ENCODE measurements around the gene NECTIN2.
"Not testable (repeated sequence)": the region's sequence is repeated elsewhere in the genome, so short reads cannot be mapped to it uniquely, and the experiment has no call there.

The NECTIN2 gene

GRCh38 chr19:44851427-44851826 lies 5.3 kb downstream of the NECTIN2 start:
- DNase-seq (ENCODE audit: low read depth) = no peak

DNA sequence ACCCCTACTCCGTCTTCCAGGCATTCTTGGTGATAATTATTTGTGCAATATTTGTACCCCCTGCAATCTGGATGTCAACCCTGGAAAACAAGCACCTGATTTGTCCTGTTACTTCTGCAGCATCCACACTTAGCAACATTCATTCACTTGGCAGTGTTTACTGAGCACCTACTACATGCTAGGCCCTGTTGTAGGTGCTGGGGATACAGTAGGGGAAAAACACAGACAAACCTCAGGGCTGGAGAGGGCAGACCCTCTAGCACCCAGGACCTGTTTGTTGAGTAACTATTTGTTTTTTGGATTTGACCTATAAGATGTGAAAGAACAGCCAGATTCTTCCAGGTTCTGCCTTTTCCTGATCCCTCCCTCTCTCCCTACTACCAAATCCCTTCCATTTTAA lies 9.5 kb downstream of the NECTIN2 start:
- DNase-seq (ENCODE audit: low read depth) = no peak

- no peak for DNase-seq (ENCODE audit: low read depth)
Measured at GRCh38 chr19:44856421-44857083, 10.5 kb downstream of the NECTIN2 start.

- no peak for DNase-seq (ENCODE audit: low read depth)
Measured at GRCh38 chr19:44857837-44858236, 11.7 kb downstream of the NECTIN2 start.

DNA sequence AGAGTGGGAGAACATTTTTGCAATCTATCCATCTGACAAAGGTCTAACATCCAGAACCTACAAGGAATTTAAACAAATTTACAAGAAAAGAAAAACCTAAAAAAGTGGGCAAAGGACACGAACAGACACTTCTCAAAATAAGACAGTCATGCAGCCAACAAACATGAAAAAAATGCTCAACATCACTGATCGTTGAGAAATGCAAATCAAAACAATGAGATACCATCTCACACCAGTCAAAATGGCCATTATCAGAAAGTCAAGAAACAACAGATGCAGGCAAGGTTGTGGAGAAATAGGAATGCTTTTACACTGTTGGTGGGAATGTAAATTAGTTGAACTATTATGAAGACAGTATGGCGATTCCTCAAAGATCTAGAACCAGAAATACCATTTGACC lies 15.5 kb downstream of the NECTIN2 start:
- DNase-seq (ENCODE audit: low read depth) = not testable (repeated sequence)

- no peak for DNase-seq (ENCODE audit: low read depth)
Measured at GRCh38 chr19:44863990-44864389, 17.9 kb downstream of the NECTIN2 start.

DNA sequence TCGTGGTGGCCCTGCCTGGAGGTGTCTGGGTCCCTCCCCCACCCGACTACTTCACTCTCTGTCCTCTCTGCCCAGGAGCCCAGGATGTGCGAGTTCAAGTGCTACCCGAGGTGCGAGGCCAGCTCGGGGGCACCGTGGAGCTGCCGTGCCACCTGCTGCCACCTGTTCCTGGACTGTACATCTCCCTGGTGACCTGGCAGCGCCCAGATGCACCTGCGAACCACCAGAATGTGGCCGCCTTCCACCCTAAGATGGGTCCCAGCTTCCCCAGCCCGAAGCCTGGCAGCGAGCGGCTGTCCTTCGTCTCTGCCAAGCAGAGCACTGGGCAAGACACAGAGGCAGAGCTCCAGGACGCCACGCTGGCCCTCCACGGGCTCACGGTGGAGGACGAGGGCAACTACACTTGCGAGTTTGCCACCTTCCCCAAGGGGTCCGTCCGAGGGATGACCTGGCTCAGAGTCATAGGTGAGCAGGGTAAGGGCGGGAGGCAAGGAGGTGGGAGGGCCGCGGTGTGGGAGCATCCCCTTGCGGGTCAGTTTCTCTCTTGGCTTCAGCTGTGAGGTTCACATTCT lies 19.2 kb downstream of the NECTIN2 start:
- DNase-seq (ENCODE audit: low read depth) = no peak

DNA sequence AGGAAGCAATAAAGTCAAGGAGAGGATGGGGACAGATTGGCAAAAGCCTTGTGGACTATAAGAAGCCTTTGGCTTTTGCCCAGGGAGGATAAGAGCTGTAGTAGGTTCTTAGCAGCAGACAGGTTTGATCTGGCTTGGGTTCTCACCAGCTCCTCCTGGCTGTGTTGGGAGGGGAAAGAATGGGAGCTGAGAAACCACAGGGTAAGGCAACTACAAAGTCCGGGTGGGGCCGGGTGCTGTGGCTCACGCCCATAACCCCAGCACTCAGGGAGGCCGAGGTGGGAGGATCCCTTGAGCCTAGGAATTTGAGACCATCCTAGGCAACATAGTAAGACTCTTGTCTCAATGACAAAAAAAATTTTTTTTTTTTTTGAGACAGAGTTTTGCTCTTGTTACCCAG lies 20.6 kb downstream of the NECTIN2 start:
- DNase-seq (ENCODE audit: low read depth) = no peak

- DNase-seq (ENCODE audit: low read depth) = no peak
Measured at GRCh38 chr19:44867578-44867977, 21.5 kb downstream of the NECTIN2 start.

- no peak for DNase-seq (ENCODE audit: low read depth)
Measured at GRCh38 chr19:44869733-44870470, 23.8 kb downstream of the NECTIN2 start.

GRCh38 chr19:44871809-44872208 lies 25.7 kb downstream of the NECTIN2 start:
- no peak for DNase-seq (ENCODE audit: low read depth)

DNA sequence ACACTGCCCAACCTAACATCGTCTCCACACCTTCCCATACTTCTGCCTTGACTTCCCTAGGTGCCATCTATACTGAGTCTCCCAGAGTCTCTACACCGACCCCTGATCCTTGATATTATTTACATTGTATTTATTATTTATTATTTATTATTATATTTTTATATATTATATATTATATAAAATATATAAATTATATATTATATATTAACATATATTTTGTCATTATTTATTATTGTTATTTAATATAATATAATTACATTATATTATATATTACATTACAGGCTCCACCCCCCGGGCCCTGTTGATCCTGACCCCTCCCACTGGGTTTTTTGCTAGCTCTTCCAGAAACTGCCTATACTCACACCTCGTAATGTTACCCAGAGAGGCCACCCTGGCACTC lies 26.6 kb downstream of the NECTIN2 start:
- DNase-seq (ENCODE audit: low read depth) = no peak

DNA sequence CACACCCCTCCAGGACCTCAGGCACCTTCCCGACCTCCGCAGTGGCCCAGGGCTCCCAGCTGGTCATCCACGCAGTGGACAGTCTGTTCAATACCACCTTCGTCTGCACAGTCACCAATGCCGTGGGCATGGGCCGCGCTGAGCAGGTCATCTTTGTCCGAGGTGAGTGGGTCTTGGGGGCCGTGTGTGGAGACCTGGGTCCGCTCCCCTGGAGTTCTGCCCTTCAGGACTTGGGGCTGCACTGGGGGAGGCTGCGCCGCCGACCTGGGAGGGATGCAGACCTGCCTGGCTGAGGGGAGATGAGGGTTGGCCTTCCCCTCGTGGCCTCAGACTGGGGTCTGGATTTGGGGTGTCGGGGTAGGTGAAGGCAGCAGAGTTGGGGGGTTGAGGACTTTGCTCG lies 28.2 kb downstream of the NECTIN2 start:
- DNase-seq (ENCODE audit: low read depth) = no peak

DNA sequence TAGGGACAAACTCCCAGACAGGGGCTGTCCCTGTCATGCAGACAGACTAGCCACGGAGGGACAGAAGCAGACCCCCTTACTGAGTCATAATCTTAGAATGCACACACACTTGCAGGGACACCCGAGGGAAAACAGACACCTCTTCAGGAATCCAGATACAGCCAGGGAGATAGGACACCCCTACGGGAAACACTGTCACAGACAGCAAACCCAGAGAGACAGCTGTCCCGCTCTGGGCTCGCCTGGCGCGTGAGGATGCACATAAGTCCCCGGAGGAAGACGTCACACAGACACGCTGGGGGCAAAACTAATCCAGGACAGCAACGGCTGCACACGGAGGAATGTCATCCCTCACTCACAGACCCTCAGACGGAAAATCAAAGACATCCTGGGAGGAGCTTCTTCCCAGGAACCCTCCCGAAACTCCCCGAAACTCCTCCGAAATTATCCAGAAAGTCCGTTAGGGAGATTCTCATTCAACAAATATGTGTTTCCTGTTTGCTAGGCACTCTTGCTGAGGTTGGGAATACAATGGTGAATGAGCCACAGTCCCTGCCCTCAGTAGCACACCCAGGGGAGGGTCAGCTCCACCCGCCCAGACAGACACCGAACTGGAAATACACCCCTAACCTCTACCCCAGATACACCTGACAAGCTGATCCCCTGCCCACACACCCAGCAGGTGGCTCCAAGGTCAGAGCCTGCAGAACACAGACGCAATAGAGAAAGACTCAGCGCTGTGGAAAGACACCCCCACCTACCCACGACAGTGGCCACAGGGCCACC lies 29.8 kb downstream of the NECTIN2 start:
- no peak for DNase-seq (ENCODE audit: low read depth)

DNA sequence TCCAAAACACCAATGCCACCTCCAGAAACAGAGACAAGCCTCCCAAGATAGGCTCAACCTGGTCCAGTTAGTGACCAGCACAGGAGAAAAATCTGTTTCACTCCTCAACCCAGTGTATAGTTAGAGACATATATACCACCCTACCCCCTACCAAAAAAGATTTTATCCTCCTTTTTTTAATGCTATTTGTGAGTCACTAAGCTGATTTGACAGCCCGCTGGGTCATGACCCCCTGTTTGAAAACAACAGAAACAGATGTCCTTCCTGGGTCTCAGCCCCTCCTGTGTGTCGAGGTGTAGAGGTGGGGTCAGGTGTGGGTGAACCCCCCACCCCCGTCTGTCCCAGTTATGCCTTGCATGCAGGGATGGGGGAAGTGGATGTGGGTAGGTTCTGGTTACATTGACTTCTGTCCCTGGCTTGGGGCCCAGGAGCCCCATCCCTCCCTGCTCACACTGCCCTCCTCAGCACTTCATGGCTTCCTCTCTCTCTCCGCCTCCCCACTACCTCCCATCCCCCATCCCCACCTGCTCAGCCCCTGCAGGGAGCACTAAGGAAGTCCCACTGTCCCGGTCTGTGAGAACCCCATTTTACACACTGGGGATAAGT lies 30.9 kb downstream of the NECTIN2 start:
- DNase-seq (ENCODE audit: low read depth) = no peak

DNA sequence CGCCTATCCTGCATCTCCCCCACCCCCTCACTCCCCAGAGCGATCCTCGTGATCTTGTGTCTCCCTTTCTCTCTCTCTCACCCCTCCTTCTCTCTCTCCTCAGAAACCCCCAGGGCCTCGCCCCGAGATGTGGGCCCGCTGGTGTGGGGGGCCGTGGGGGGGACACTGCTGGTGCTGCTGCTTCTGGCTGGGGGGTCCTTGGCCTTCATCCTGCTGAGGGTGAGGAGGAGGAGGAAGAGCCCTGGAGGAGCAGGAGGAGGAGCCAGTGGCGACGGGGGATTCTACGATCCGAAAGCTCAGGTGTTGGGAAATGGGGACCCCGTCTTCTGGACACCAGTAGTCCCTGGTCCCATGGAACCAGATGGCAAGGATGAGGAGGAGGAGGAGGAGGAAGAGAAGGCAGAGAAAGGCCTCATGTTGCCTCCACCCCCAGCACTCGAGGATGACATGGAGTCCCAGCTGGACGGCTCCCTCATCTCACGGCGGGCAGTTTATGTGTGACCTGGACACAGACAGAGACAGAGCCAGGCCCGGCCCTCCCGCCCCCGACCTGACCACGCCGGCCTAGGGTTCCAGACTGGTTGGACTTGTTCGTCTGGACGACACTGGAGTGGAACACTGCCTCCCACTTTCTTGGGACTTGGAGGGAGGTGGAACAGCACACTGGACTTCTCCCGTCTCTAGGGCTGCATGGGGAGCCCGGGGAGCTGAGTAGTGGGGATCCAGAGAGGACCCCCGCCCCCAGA lies 32.2 kb downstream of the NECTIN2 start:
- DNase-seq (ENCODE audit: low read depth) = no peak

DNA sequence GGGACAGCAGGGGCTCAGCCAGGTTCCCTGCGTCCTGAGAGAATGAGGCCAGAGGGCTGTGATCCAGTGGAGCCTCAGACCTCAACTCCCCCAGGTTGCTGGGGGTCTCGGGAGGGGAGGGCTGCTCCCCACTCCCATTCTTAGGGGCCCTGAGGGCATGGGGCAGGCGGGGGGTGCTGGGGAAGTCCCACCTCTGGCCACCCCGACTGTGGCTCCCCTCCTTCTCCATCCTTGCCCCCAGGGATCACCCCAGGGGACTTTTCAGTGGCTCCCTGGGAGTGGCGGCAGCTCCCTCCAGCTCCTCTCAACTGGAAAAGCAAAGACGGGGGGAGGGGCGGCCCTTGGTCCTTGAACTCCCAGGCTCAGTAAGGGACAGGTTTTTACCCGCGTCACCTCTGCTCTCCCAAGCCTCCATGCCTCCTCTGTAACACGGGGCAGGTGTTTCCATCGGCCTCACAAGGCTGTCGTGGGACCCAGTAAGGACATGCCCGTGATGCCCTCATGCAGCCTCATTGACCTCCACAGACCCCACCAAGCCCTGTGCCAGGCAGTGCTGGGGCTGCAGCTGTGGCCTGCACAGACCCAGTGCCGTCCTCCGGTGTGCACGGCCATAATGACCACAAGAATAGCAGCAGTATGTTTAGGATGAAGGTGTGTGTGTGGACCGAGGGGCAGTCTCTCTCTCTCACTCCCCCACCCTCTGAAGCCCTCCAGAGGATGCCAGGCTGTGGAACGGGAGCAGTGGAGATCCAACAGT lies 33.4 kb downstream of the NECTIN2 start:
- no peak for DNase-seq (ENCODE audit: low read depth)

DNA sequence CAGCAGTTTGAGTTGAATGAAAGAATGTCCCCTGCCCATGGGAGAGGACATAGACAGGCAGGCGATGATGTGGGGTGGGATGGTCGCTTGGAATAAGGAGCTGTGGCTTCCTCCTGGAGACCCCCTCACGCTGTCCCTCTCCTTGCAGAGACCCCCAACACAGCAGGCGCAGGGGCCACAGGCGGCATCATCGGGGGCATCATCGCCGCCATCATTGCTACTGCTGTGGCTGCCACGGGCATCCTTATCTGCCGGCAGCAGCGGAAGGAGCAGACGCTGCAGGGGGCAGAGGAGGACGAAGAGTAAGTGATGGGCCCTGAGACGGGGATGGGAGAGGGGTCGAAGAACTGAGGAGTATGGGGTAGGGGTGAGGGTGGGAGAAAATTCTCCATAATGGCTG lies 36.0 kb downstream of the NECTIN2 start:
- no peak for DNase-seq (ENCODE audit: low read depth)

- DNase-seq (ENCODE audit: low read depth) = not testable (repeated sequence)
Measured at GRCh38 chr19:44882619-44883397, 36.7 kb downstream of the NECTIN2 start.

DNA sequence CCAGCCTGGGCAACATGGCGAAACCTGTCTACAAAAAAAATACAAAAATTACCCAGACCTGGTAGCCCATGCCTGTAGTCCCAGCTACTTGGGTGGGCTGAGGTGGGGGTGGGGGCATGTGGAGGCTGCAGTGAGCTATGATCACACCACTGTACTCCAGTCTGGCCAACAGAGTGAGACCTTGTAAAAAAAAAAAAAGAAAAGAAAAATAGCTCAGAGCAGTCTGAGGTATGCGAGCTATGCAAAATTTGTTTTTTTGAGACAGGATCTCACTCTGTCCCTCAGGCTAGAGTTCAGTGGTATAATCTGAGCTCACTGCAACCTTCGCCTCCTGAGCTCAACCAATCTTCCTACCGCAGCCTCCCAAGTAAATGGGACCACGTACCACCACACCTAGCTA lies 37.8 kb downstream of the NECTIN2 start:
- DNase-seq (ENCODE audit: low read depth) = no peak

Measured in activated T-cell treated with anti-CD3 and anti-CD28 coated beads for 48 hours (primary cell).